GM12873 (cell line): ENCODE measurements around the gene CES3.
A peak's percentile ranks its signal among the peaks of the same experiment; 100 is the strongest.

ENCODE experiments used
- TF ChIP-seq, protein P1 (sequence below): IDR thresholded peaks from 2 replicates; pipeline ENCODE4 v1.5.1; 2012; ENCODE audit warnings: low read depth, mild to moderate bottlenecking, moderate library complexity, low read length, control low read depth; ENCODE audit not compliant: insufficient read depth; ENCODE audit errors: missing control alignments

Gene CES3, protein sequence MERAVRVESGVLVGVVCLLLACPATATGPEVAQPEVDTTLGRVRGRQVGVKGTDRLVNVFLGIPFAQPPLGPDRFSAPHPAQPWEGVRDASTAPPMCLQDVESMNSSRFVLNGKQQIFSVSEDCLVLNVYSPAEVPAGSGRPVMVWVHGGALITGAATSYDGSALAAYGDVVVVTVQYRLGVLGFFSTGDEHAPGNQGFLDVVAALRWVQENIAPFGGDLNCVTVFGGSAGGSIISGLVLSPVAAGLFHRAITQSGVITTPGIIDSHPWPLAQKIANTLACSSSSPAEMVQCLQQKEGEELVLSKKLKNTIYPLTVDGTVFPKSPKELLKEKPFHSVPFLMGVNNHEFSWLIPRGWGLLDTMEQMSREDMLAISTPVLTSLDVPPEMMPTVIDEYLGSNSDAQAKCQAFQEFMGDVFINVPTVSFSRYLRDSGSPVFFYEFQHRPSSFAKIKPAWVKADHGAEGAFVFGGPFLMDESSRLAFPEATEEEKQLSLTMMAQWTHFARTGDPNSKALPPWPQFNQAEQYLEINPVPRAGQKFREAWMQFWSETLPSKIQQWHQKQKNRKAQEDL

DNA sequence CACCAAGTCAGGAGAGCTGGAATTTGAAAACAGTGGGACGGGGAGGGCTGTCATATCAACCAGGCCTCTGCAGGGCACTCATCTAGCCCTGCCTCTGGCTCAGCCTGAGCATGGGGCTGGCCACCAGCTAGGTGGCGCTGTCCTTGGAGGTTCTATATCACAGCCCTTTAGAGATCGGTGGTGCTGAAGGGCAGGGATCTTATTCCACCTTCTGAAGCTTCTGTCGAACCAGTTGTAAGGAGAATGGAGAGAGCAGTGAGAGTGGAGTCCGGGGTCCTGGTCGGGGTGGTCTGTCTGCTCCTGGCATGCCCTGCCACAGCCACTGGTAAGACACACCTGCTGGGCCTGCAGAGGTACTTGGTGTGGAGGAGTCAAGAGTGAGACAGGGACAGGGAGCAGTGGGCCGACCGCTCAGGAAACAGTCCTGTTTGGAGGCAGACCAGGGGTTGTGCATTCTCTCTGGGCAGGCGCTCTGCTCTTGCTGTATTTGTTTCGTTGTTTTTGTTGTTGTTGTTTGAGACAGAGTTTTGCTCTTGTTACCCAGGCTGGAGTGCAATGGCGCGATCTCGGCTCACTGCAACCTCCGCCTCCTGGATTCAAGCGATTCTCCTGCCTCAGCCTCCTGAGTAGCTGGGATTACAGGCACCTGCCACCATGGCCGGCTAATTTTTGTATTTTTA is at the start of gene CES3:
Gene CES3 (plus strand): TSS at position 202 of the 680 bp plus-strand sequence. CDS start 42 bp downstream, at position 244.
- TF ChIP-seq, protein P1, sequence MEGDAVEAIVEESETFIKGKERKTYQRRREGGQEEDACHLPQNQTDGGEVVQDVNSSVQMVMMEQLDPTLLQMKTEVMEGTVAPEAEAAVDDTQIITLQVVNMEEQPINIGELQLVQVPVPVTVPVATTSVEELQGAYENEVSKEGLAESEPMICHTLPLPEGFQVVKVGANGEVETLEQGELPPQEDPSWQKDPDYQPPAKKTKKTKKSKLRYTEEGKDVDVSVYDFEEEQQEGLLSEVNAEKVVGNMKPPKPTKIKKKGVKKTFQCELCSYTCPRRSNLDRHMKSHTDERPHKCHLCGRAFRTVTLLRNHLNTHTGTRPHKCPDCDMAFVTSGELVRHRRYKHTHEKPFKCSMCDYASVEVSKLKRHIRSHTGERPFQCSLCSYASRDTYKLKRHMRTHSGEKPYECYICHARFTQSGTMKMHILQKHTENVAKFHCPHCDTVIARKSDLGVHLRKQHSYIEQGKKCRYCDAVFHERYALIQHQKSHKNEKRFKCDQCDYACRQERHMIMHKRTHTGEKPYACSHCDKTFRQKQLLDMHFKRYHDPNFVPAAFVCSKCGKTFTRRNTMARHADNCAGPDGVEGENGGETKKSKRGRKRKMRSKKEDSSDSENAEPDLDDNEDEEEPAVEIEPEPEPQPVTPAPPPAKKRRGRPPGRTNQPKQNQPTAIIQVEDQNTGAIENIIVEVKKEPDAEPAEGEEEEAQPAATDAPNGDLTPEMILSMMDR = peak; percentile 91

DNA sequence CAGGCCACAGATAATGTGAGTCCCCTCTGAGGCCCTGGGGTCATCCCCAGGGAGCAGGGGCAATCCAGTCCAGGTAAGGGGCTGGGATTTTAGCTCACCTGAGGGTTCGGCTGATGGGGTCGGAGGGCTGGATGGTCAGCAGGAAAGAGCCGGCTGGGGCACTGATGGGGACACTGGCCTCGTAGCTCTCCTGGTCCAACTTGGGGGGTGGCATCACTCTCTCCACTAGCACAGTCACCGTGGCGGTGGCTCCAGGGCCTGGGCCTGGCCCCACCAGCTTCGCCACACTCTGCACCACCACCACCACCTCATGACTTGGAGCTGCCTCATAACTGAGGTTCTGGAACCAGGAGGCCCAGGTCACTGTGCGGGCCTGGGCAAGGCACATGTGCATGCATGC is 49.3 kb upstream of the CES3 start:
- TF ChIP-seq, protein P1 = no peak

DNA sequence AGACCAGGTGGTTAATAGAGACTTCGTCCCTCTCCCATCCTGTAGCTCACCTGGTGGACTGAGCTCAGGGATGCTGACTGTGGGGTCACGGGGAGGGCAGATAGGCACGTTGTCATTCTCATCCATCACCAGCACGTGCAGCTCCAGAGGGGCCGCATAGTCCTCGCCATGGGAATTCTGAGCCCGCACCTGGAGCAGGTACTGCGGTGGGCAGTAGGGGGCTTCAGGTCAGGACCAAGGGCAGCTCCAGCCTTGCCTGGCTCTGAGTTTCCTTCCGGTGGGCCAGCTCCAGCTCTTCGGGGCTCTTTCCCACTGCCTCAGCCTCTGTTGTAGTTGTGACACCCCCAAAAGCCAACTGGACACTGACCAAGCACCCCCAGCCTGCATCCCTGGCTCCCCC is 48.0 kb upstream of the CES3 start:
- TF ChIP-seq, protein P1 = no peak

DNA sequence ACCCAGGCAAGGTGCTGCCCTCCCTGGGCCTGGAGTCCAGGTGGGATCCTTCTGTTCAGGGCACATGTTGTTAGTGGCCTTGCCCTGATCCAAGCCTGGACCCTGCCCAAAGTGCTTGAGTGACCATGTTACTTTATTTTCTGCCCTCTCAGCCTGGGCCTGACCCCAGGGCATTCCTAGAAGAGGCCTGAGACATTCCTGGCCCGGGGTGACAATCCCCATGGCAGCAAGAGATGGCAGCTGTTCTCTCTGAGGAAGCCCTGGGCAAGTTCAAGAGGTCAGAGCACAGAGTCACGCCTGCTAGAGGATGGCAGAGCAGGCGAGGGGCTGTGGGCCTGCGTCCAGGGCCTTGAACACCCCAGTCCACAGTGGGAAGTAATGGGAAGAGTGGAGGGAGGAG is 47.4 kb upstream of the CES3 start:
- TF ChIP-seq, protein P1 = no peak

DNA sequence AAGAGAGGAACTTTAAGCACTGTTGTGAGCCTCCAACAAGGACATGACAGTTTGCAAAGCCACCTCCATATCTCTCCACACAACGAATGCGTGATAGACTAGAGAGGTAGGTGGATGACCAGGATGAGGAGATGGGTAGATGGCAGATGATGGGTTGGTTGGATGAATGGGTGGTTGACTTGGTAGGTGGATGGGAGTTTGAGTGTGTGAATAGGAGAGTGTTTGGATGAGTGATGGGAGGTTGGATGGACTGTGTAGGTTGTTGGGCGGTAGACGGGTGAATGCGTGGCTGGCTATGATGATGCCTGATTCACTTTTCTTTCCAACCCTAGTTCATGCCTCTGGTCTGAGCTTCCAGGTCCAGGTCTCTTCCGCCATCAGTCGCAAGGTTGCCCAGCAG is 46.5 kb upstream of the CES3 start:
- TF ChIP-seq, protein P1 = no peak

DNA sequence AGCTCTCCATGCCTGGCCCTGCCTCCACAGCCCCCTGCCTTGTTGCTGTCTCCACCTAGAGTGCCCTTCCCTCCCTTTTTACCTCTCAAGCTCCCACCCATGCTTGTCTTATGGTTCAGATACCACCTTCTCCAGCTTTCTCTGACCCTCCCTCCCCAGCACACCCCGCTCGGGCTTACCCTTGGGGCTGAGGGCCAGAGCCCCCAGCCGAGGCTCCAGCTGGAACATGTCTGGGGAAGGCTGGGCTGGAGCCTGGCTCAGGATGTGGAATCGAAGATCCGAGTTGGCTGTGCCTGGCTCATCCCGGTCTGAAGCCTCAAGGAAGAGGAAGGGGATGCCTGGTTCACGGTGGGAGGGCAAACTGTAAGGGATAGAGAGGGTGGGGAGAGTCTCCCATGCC is 46.0 kb upstream of the CES3 start:
- TF ChIP-seq, protein P1 = no peak

DNA sequence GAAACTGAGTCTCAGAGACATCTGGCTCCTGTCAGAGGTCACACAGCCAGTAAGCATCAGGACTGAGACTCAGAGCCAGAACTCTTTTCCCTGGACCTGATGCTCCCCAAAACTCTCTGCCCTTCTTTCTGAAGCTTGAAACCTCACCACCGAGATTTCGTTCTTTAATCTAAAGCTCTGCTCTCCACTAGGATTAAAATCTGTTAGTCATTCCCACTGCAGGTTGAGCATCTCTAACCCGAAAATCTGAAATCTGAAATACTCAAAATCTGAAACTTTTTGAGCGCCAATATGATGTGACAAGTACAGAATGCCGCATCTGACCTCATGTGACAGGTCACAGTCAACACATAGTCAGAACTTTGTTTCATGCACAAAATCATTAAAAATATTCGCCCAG is 44.5 kb upstream of the CES3 start:
- TF ChIP-seq, protein P1 = no peak
